HG03060 (cell line): ENCODE data around the gene LAMB1.

Experiments
- ATAC-seq: cut with Tn5 transposase; IDR thresholded peaks from one replicate; pipeline ENCODE4 v1.9.1; 2021; ENCODE audit warnings: low read depth, moderate number of reproducible peaks; ENCODE audit not compliant: unreplicated experiment

LAMB1 gene

DNA sequence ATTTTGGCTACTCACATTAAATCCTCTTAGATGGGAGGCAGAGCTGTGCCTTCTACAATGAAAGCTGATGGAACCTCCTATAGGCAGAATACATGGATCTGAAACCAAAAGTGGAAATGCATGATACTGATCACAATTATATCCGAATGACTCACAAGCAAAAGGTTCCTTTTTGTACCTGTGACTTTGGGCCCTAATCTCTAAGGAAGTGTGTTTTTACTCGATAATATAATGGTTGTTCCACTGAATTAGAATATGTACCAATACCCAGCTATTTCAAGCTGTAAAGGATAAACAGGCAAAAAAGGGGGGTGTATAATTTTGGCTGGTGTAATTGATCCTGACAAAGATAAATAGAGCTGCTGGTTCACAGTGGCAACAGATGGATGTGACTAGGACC lies 17.6 kb upstream of the LAMB1 start:
- ATAC-seq, result no peak

GRCh38 chr7:108018668-108019067 lies 15.7 kb upstream of the LAMB1 start:
- no peak for ATAC-seq

DNA sequence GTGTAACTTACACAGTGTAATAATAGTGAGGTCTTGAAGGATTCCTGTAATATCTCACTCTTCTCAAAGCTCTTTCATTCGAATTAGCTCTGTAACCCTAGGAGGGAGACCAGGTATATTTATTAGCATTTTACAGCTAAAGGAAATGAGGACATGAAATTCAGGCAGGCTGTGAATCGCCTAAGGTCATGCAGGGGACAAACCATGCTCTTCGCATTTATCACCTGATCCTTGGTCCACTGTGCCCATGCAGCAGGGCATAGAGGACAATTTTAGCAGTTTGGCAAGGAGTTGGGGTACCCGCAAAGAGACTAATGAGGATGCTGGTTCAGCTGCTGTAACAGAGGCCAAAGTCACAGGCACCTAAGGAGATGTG lies 14.8 kb upstream of the LAMB1 start:
- ATAC-seq, result no peak

DNA sequence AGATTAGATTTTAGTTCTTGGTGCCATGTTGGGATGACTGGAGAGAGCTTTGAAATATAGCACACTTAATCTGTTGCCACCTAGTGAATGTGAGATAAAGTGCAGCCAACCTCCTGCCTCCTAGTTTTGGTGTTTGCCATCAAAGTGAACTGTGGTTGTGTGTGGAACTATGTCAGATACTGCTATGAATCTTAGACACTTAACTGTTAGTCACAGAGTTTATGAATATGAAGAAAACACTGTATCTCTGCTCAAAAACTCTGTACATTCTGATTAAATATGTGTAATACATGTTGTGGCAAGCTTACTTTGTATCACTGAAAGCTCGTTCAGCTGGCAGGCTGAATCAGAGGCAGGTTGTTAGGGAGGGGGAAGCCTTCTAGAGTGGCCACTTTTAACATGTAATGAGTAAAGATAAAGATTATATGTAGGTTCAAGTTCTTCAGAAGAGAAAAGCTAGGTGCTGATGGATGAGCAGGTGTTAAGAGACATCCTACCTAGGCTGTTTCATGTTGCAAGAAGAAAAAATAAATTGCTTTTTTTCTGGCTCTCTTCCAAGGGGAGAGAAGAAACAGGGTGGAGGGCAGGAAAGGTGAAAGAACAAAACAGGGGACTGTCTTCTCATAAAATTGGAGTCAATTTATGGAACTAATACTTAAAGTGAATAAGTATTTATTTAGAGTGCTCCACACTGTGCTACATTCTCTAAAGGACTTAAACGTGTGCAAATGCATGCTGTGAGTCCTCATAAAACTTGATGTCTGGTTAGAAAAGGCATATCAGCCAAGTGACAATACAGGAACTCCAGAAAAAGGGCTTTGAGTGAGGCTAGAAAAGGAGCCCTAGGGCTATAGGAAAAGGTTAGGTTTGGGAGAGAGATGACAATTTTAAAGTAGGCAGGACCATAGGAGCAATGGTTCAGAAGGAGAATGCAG lies 14.1 kb upstream of the LAMB1 start:
- ATAC-seq, result no peak

DNA sequence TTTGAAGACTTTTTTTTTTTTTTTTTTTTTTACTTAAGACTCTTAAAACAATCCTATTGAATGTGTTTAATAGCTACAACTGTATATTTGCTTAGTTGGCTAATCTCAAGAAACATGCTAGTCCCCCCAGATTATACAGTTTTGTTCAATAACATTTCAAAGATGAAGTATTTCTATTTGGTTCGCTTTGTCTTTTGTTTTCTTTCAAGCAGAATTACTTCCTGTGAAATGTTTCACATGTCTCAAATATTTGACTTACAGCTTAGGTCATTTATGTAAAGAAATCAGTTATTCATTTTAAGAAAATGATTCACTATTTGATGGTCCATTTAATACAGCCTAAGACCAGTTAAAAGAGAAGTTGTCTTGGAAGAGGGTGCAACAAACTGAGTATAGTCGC lies 12.8 kb upstream of the LAMB1 start:
- no peak for ATAC-seq

DNA sequence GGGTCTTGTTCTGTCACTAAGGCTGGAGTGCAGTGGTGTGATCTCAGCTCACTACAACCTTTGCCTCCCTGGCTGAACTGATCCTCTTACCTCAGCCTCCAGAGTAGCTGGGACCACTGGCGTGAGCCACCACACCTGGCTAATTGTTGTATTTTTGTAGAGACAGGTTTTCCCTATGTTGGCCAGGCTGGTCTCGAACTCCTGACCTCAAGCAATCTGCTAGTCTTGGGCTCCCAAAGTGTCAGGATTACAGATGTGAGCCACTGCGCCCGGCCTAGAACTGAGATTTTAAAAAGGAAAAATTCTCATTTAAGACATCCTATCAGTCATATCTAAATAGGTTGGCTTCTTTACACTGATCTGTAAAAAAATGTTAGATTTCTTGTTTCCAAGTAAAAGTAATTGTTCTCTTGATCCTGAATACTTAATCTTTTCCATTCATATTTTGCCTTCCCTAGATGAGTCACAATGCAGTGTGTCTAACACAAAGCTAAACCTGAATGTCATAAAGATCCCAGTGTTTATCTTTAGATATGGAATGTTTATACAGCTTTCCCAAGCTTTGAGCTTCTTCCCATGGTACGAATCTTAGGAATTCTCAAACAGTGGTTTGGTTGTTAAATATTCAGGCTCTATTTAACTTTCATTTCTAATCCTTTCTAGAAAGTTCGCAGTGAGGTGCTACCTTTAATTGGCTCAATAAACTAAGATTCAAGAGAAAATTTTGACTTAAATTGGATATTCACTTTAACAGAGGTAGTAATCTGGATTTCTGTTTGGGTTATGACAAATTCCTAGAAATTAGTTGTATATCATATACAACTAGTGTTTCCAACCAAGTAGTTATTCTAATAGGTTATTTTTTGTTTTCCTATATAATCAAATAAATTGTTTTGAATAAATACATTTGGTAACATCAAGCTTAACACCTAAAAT lies 12.1 kb upstream of the LAMB1 start:
- ATAC-seq, result no peak

DNA sequence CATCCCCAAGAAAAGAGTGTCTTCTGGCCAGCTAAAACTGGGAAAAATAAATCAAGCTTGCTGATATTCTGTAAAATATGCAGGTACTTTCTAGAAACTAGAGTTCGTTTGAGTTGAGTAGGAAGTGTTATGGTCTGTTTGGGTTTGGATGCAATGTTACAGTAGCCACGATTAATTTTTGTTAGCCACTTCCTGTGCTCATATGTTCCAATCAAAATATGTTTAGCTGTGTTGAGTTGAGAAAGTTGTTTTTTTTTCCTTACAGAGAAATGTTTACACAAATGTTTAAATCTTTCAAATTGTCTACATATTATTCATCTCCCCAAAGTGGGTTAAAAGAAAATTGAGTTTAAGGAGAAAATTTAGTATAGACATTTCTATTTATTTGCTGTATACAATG lies 11.3 kb upstream of the LAMB1 start:
- no peak for ATAC-seq

DNA sequence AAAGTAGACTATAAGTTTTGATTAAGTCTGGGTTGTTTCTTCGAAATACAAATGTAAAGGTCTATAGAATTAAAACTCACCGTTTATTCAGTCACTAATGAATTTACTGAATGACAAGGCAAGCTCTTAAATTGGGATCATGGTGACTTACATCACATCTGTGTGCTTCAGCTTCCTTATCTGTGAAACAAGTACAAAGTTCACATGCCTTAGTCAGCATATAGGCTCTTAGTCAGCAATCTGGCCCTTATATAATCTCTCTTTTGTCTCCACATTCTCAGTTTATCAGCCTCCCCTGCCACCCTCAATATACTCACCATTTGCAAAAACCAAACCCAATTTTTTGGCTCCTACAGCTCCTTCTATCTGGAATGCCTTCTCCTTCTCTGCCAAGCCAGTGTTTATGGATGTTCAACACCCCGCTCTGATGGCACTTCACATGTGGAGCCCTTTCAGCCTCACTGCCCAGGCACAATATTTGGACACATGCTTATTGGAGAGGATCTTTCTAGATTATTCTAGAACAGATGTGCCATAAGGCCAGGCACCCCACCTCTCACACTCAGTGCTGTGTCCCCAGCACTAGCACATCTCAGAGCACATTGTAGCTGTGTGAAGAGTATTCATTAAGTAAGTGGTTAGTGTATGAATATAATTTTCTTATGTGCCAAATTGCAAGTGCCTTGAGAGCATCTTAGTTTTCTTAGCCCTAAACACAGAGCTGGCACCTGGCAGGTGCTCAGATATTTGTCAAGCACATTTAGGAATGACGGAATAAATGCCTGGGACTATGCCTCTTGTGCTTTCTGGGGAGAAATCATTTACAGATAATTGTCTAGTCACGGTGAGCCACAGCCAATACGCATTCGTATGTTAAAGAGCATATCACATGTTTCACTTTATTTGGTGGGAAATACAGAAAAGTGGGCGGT lies 9.8 kb upstream of the LAMB1 start:
- no peak for ATAC-seq

DNA sequence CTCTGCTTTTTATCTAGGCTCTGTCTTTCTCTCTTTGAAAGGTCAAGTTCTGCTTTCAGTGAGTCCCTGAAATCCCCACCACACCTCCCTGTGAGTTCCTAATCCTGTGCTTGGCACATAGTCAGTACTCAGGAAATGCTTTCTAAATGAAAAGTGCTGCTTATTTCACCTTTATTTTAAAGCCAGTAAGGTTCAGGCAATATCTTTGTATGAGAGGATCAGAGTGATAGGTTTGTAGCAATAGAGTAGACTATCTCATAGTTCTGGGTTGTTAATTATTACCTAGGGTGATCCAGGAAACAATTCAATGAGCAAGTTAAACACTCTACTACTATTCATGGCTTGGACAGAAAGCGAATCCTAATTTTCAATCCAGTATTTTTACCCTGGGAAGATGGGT lies 7.4 kb upstream of the LAMB1 start:
- no peak for ATAC-seq

DNA sequence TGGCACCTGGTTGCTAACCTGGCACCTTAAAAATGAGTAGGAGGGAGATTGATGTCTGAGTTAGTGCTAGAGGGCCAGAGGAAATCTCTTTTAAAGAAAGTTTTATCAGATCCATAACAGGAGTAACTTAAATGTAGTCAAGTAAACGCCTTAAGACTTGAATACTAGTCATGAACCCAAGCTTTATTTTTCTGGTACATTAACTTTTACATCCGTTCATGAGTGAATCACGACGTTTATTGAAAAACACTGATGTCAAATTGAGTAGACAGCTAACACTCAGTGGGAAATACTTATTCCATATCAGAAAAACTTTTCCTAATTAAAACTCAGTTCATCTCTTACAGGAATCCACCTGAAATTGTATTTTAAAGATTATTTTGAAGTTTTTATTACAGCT lies 6.9 kb upstream of the LAMB1 start:
- ATAC-seq, result no peak

DNA sequence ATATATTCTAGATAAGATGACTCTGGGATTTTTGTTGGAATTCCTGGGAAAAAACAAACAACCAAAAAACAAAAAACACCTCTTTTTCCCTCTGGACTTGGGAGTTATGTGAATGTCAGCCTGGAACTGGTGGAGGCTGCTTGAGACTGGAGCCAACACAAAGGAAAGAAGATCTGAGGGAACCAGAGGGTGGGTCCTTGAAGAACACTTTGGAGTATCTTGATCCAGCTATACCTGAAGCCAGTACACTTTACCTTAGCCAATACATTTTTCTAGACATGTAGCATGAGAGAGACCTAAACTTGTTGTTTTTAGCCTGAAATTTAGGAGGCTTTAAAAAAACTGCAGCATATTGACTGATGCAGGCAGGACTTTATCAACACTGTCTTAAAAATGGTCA lies 5.9 kb upstream of the LAMB1 start:
- no peak for ATAC-seq

- no peak for ATAC-seq
These were observed 5.3 kb upstream of the LAMB1 start for GRCh38 chr7:108008240-108008639.

- ATAC-seq, result no peak
These were observed 4.8 kb upstream of the LAMB1 start for GRCh38 chr7:108007762-108008161.

- no peak for ATAC-seq
These were observed 4.3 kb upstream of the LAMB1 start for GRCh38 chr7:108007261-108007660.

- no peak for ATAC-seq
These were observed 1.5 kb upstream of the LAMB1 start for GRCh38 chr7:108004220-108005142.

DNA sequence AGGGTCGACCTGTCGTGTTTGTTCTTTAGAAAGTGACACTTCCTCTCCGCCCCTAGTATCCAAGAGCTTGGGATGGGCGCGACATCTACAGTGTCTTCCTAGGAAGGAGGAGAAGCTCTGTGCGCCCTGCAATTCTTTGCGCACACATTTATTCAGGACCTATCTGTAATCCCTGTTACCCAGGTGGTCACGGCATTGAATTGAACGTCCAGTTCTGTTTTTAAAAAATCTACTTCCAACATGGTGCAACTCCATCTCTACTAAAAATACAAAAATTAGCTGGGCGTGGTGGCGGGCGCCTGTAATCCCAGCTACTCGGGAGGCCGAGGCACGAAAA lies 606 bp upstream of the LAMB1 start:
- no peak for ATAC-seq

GRCh38 chr7:108001764-108002725 lies 916 bp downstream of the LAMB1 start:
- ATAC-seq, result no peak
